Measurements from ENCODE around the gene FOXO6. TPM values are rescaled to one million over a fixed set of nuclear protein-coding genes. Genes with fewer than 3 reads are reported as not detected.
A peak's percentile ranks its signal among the peaks of the same experiment; 100 is the strongest.

The FOXO6 gene
- total and polyA plus RNA-seq, 7 experiments from 2014 or later: 0.66 to 1.3 TPM; not detected in 5

GRCh38 chr1:41397753-41398330 lies 36.6 kb downstream of the FOXO6 start:
- Histone ChIP-seq H3K4me3 (ENCODE audit: low read length) (no peak overlapping the region), H3K4me1 (ENCODE audit: control insufficient read depth in 2 of 2, insufficient read depth in 2 of 2, low read length in 2 of 2) (no peaks in the 10 kb centered on the region), H3K36me3 (ENCODE audit: control insufficient read depth in 2 of 3, insufficient read depth in 3 of 3, low read length in 3 of 3) (no peaks in the 10 kb centered on the region), H3K9me3 (ENCODE audit: control insufficient read depth in 2 of 3, low read length in 3 of 3) (no peaks in the 10 kb centered on the region), H3K27me3 (ENCODE audit: control insufficient read depth in 2 of 2, insufficient read depth in 2 of 2, low read length in 2 of 2) (no peaks in the 10 kb centered on the region), H3K27ac (ENCODE audit: low read depth, low read length) (no peak overlapping the region)
- Mint-ChIP-seq H3K27me3 (peaks cover 28 to 45% (median 35%) of the 10 kb centered on the region in 5 donors), H3K9me3 (peaks cover 0 to 5% (median 0%) of the 10 kb centered on the region in 11 donors), H3K36me3 (no peaks in the 10 kb centered on the region), H3K4me3 (no peak overlapping the region), H3K4me1 (peaks cover 0 to 6% (median 0%) of the 10 kb centered on the region in 7 donors), H3K27ac (no peak overlapping the region)
- intact Hi-C loops (cut with micrococcal nuclease): no loop called here
- ChIA-PET POLR2A (no interaction called here), CTCF (no interaction called here)
- no peak for ATAC-seq
- DNase-seq: no peak

GRCh38 chr1:41399145-41399795 lies 38.0 kb downstream of the FOXO6 start:
- peaks cover 0 to 6% (median 0%) of the 10 kb centered on the region in 7 donors for H3K4me1 Mint-ChIP-seq
- peaks cover 0 to 6% (median 2%) of the 10 kb centered on the region in 11 donors for H3K9me3 Mint-ChIP-seq
- Histone ChIP-seq H3K27me3 (ENCODE audit: control insufficient read depth in 2 of 2, insufficient read depth in 2 of 2, low read length in 2 of 2) (no peaks in the 10 kb centered on the region), H3K27ac (ENCODE audit: low read depth, low read length) (no peak overlapping the region), H3K36me3 (ENCODE audit: control insufficient read depth in 2 of 3, insufficient read depth in 3 of 3, low read length in 3 of 3) (no peaks in the 10 kb centered on the region), H3K4me1 (ENCODE audit: control insufficient read depth in 2 of 2, insufficient read depth in 2 of 2, low read length in 2 of 2) (no peaks in the 10 kb centered on the region), H3K9me3 (ENCODE audit: control insufficient read depth in 2 of 3, low read length in 3 of 3) (no peaks in the 10 kb centered on the region), H3K4me3 (ENCODE audit: low read length) (no peak overlapping the region)
- DNase-seq (no peak), ATAC-seq (no peak)
- ChIA-PET POLR2A (no interaction called here), CTCF (no interaction called here)
- H3K4me3 Mint-ChIP-seq: no peak overlapping the region
- intact Hi-C loops (cut with micrococcal nuclease): no loop called here
- no peak overlapping the region for H3K27ac Mint-ChIP-seq
- H3K36me3 Mint-ChIP-seq: peaks cover 0 to 7% (median 0%) of the 10 kb centered on the region in 5 donors
- H3K27me3 Mint-ChIP-seq: peaks cover 35 to 50% (median 37%) of the 10 kb centered on the region in 5 donors

GRCh38 chr1:41400225-41400624 lies 39.0 kb downstream of the FOXO6 start:
- DNase-seq: no peak
- H3K27ac ChIP-seq (ENCODE audit: low read depth, low read length): no peak overlapping the region
- H3K9me3 ChIP-seq (ENCODE audit: control insufficient read depth in 2 of 3, low read length in 3 of 3): no peaks in the 10 kb centered on the region
- no peaks in the 10 kb centered on the region for H3K4me1 ChIP-seq (ENCODE audit: control insufficient read depth in 2 of 2, insufficient read depth in 2 of 2, low read length in 2 of 2)
- Mint-ChIP-seq H3K4me1 (peaks cover 0 to 6% (median 0%) of the 10 kb centered on the region in 7 donors), H3K27me3 (peaks cover 35 to 49% (median 37%) of the 10 kb centered on the region in 5 donors), H3K27ac (no peak overlapping the region), H3K36me3 (peaks cover 0 to 7% (median 0%) of the 10 kb centered on the region in 5 donors), H3K4me3 (no peak overlapping the region), H3K9me3 (peaks cover 0 to 6% (median 2%) of the 10 kb centered on the region in 11 donors)
- no peaks in the 10 kb centered on the region for H3K36me3 ChIP-seq (ENCODE audit: control insufficient read depth in 2 of 3, insufficient read depth in 3 of 3, low read length in 3 of 3)
- ChIA-PET CTCF (no interaction called here), POLR2A (no interaction called here)
- no peaks in the 10 kb centered on the region for H3K27me3 ChIP-seq (ENCODE audit: control insufficient read depth in 2 of 2, insufficient read depth in 2 of 2, low read length in 2 of 2)
- intact Hi-C loops (cut with micrococcal nuclease): no loop called here
- no peak for ATAC-seq
- H3K4me3 ChIP-seq (ENCODE audit: low read length): no peak overlapping the region

GRCh38 chr1:41401899-41402298 lies 40.7 kb downstream of the FOXO6 start:
- intact Hi-C loops (cut with micrococcal nuclease): no loop called here
- Mint-ChIP-seq H3K27me3 (peaks cover 20 to 34% (median 22%) of the 10 kb centered on the region in 5 donors), H3K4me1 (peaks cover 0 to 6% (median 0%) of the 10 kb centered on the region in 7 donors), H3K9me3 (peaks cover 0 to 6% (median 1%) of the 10 kb centered on the region in 11 donors), H3K4me3 (no peak overlapping the region), H3K27ac (no peak overlapping the region), H3K36me3 (peaks cover 0 to 7% (median 0%) of the 10 kb centered on the region in 5 donors)
- Histone ChIP-seq H3K9me3 (ENCODE audit: control insufficient read depth in 2 of 3, low read length in 3 of 3) (no peaks in the 10 kb centered on the region), H3K36me3 (ENCODE audit: control insufficient read depth in 2 of 3, insufficient read depth in 3 of 3, low read length in 3 of 3) (no peaks in the 10 kb centered on the region), H3K4me3 (ENCODE audit: low read length) (no peak overlapping the region), H3K4me1 (ENCODE audit: control insufficient read depth in 2 of 2, insufficient read depth in 2 of 2, low read length in 2 of 2) (no peaks in the 10 kb centered on the region), H3K27me3 (ENCODE audit: control insufficient read depth in 2 of 2, insufficient read depth in 2 of 2, low read length in 2 of 2) (no peaks in the 10 kb centered on the region), H3K27ac (ENCODE audit: low read depth, low read length) (no peak overlapping the region)
- ChIA-PET CTCF (no interaction called here), POLR2A (no interaction called here)
- ATAC-seq: no peak
- DNase-seq: no peak

GRCh38 chr1:41404308-41404761 lies 43.1 kb downstream of the FOXO6 start:
- intact Hi-C loops (cut with micrococcal nuclease): no loop called here
- Mint-ChIP-seq H3K4me1 (peaks cover 0 to 6% (median 0%) of the 10 kb centered on the region in 7 donors), H3K27ac (no peak overlapping the region), H3K36me3 (peaks cover 0 to 7% (median 0%) of the 10 kb centered on the region in 5 donors), H3K4me3 (no peak overlapping the region), H3K27me3 (peaks cover 28 to 41% (median 34%) of the 10 kb centered on the region in 5 donors), H3K9me3 (peaks cover 0 to 6% (median 1%) of the 10 kb centered on the region in 11 donors)
- ATAC-seq: peak; percentile 61
- CTCF ChIA-PET: no interaction called here
- no peak overlapping the region for H3K4me3 ChIP-seq (ENCODE audit: low read length)
- DNase-seq: peak in 2 of 9 donors; percentile 8 to 20
- H3K27ac ChIP-seq (ENCODE audit: low read depth, low read length): no peak overlapping the region
- POLR2A ChIA-PET: no interaction called here
- H3K27me3 ChIP-seq (ENCODE audit: control insufficient read depth in 2 of 2, insufficient read depth in 2 of 2, low read length in 2 of 2): no peaks in the 10 kb centered on the region
- no peaks in the 10 kb centered on the region for H3K4me1 ChIP-seq (ENCODE audit: control insufficient read depth in 2 of 2, insufficient read depth in 2 of 2, low read length in 2 of 2)
- H3K9me3 ChIP-seq (ENCODE audit: control insufficient read depth in 2 of 3, low read length in 3 of 3): no peaks in the 10 kb centered on the region
- H3K36me3 ChIP-seq (ENCODE audit: control insufficient read depth in 2 of 3, insufficient read depth in 3 of 3, low read length in 3 of 3): no peaks in the 10 kb centered on the region

GRCh38 chr1:41407664-41408252 lies 46.5 kb downstream of the FOXO6 start:
- Histone ChIP-seq H3K4me3 (ENCODE audit: low read length) (no peak overlapping the region), H3K27ac (ENCODE audit: low read depth, low read length) (no peak overlapping the region), H3K36me3 (ENCODE audit: control insufficient read depth in 2 of 3, insufficient read depth in 3 of 3, low read length in 3 of 3) (no peaks in the 10 kb centered on the region), H3K9me3 (ENCODE audit: control insufficient read depth in 2 of 3, low read length in 3 of 3) (no peaks in the 10 kb centered on the region), H3K4me1 (ENCODE audit: control insufficient read depth in 2 of 2, insufficient read depth in 2 of 2, low read length in 2 of 2) (no peaks in the 10 kb centered on the region), H3K27me3 (ENCODE audit: control insufficient read depth in 2 of 2, insufficient read depth in 2 of 2, low read length in 2 of 2) (no peaks in the 10 kb centered on the region)
- peak overlapping the region in 1 of 9 donors; percentile 29 for H3K27ac Mint-ChIP-seq
- no peak for ATAC-seq
- H3K9me3 Mint-ChIP-seq: peaks cover 0 to 8% (median 3%) of the 10 kb centered on the region in 11 donors
- H3K4me1 Mint-ChIP-seq: peaks cover 0 to 6% (median 0%) of the 10 kb centered on the region in 7 donors
- DNase-seq: no peak
- ChIA-PET POLR2A (no interaction called here), CTCF (no interaction called here)
- H3K36me3 Mint-ChIP-seq: peaks cover 0 to 11% (median 0%) of the 10 kb centered on the region in 5 donors
- intact Hi-C loops (cut with micrococcal nuclease): no loop called here
- no peak overlapping the region for H3K4me3 Mint-ChIP-seq
- peaks cover 22 to 34% (median 28%) of the 10 kb centered on the region in 5 donors for H3K27me3 Mint-ChIP-seq

Data from naive thymus-derived CD4-positive, alpha-beta T cell (primary cell).